Testis (tissue), 3 donors: ENCODE results near the gene GAA. TPM values are rescaled to one million over a fixed set of nuclear protein-coding genes. Genes with fewer than 3 reads are reported as not detected.

Experiments used
- DNase-seq: peaks from one replicate; pipeline ENCODE4 v3.0.0-alpha.2; 2019
- H3K27ac ChIP-seq, 2 donors: fragments of 200-600 bp; sonication (generic); one replicate each; pipeline ENCODE4 v1.5.1; 2019
- H3K27me3 ChIP-seq: fragments of 200-600 bp; sonication (generic); one replicate; pipeline ENCODE4 v1.5.1; 2019
- H3K36me3 ChIP-seq: fragments of 200-600 bp; sonication (generic); one replicate; pipeline ENCODE4 v1.5.1; 2017; ENCODE audit warnings: low read depth; ENCODE audit errors: missing control alignments
- H3K4me1 ChIP-seq: fragments of 200-600 bp; sonication (generic); one replicate; pipeline ENCODE4 v1.5.1; 2019
- H3K4me3 ChIP-seq, 2 donors: fragments of 200-600 bp; sonication (generic); one replicate each; pipeline ENCODE4 v1.5.1; 2017 to 2019
- H3K9me3 ChIP-seq: fragments of 200-600 bp; sonication (generic); one replicate; pipeline ENCODE4 v1.5.1; 2017
- CTCF ChIP-seq, 3 experiments: fragments of 450-650 bp in 2 of 3; fragments of 200-600 bp in 1 of 3; sonication (generic) in 1 of 3; IDR thresholded peaks; one replicate each; pipeline ENCODE4 v1.5.1; 2016 to 2019; ENCODE audit warnings: antibody characterized with exemption in 3 of 3, mild to moderate bottlenecking in 2 of 3, moderate library complexity in 1 of 3
- POLR2A ChIP-seq: fragments of 450-650 bp; IDR thresholded peaks from one replicate; pipeline ENCODE4 v1.6.1; 2017; ENCODE audit warnings: antibody characterized with exemption, mild to moderate bottlenecking, moderate library complexity
- WGBS, 2 donors: methylation state at CpG; one replicate each; pipeline ENCODE4 v1.1.5; 2018; 5-methylcytosine and 5-hydroxymethylcytosine counted together
- intact Hi-C: fragments of 100-400 bp; cut with DNase I; formaldehyde crosslinking; loops from one replicate; pipeline ENCODE4 v1.15.1; 2023; ENCODE audit warnings: low total_unique reads
- polyA plus RNA-seq: library from polyadenylated mRNA; stranded (reverse); fragments of 350-450 nt; fragmentation: Illumina TruSeq; extraction: RNeasy Lipid Tissue Mini Kit (QIAGEN cat#74804); gene quantifications from one replicate; pipeline ENCODE4 v1.2.3, GENCODE V29; 2014; ENCODE audit warnings: low read depth, low replicate concordance; ENCODE audit not compliant: insufficient read depth
- total RNA-seq, 2 donors: library from RNA; depleted of rRNA; stranded (reverse); fragments of >200 nt; gene quantifications; one replicate each; pipeline ENCODE4 v1.2.3, GENCODE V29; 2016

The GAA gene
- total and polyA plus RNA-seq, 3 donors from 2014 or later: 155 to 190 (median 166) TPM

GRCh38 chr17:80101946-80102663 is 724 bp downstream of the GAA start:
- H3K4me3 ChIP-seq: peak overlapping the region; percentile 85 to 88
- H3K27me3 ChIP-seq: no peaks in the 10 kb centered on the region
- DNase-seq: peak; percentile 23
- TF ChIP-seq POLR2A: no peak
- no peak for TF ChIP-seq CTCF (IDR thresholded peaks at IDR 0.05)
- H3K27ac ChIP-seq: peak overlapping the region; percentile 72 to 94
- no peaks in the 10 kb centered on the region for H3K9me3 ChIP-seq
- WGBS, 2 donors: 30 to 33% methylated on average over 10 to 21 of the region's 21 CpGs
- H3K36me3 ChIP-seq: no peaks in the 10 kb centered on the region
- H3K4me1 ChIP-seq: peaks cover 14% of the 10 kb centered on the region
- intact Hi-C loops: no loop called here

GRCh38 chr17:80102664-80103448 is 1.5 kb downstream of the GAA start:
- no peak for DNase-seq

GRCh38 chr17:80103449-80104085 is 2.2 kb downstream of the GAA start:
- DNase-seq: no peak
- H3K4me3 ChIP-seq: no peak overlapping the region
- TF ChIP-seq CTCF (IDR thresholded peaks at IDR 0.05) (no peak), POLR2A (no peak)
- peaks cover 14% of the 10 kb centered on the region for H3K4me1 ChIP-seq
- no peaks in the 10 kb centered on the region for H3K36me3 ChIP-seq
- no peaks in the 10 kb centered on the region for H3K9me3 ChIP-seq
- H3K27ac ChIP-seq: no peak overlapping the region
- 87 to 93% methylated on average over 19 of the region's 19 CpGs for WGBS, 2 donors
- intact Hi-C loops: no loop called here
- no peaks in the 10 kb centered on the region for H3K27me3 ChIP-seq

More at GRCh38 chr17:80102664-80103448, 1.5 kb downstream of the GAA start:
- Histone ChIP-seq H3K27ac (no peak overlapping the region), H3K4me3 (no peak overlapping the region), H3K4me1 (peaks cover 14% of the 10 kb centered on the region), H3K27me3 (no peaks in the 10 kb centered on the region), H3K36me3 (no peaks in the 10 kb centered on the region), H3K9me3 (no peaks in the 10 kb centered on the region)
- 81 to 86% methylated on average over 9 to 15 of the region's 15 CpGs for WGBS, 2 donors
- TF ChIP-seq POLR2A (no peak), CTCF (IDR thresholded peaks at IDR 0.05) (no peak)
- intact Hi-C loops: no loop called here

GRCh38 chr17:80104321-80104955 is 3.1 kb downstream of the GAA start:
- H3K9me3 ChIP-seq: no peaks in the 10 kb centered on the region
- WGBS, 2 donors: 57 to 59% methylated on average over 18 to 26 of the region's 26 CpGs
- intact Hi-C loops: no loop called here
- TF ChIP-seq POLR2A (no peak), CTCF (IDR thresholded peaks at IDR 0.05) (no peak)
- H3K27me3 ChIP-seq: no peaks in the 10 kb centered on the region
- no peak overlapping the region for H3K27ac ChIP-seq
- H3K4me1 ChIP-seq: peaks cover 14% of the 10 kb centered on the region
- DNase-seq: peak; percentile 65
- H3K36me3 ChIP-seq: no peaks in the 10 kb centered on the region
- H3K4me3 ChIP-seq: no peak overlapping the region
